ENCODE data around the gene CDC14A. TPM values are rescaled to one million over a fixed set of nuclear protein-coding genes. Genes with fewer than 3 reads are reported as not detected.

The CDC14A gene
- total and polyA plus RNA-seq, 2 donors (not counting 3 experiments of a cell fraction or from before 2014, with no cell fraction given) = 3.4 to 13.9 TPM

- H3K36me3 ChIP-seq (ENCODE audit: control insufficient read depth in 2 of 2, extremely low read depth in 1 of 2, insufficient read depth in 2 of 2, low read length in 2 of 2) = no peaks in the 10 kb centered on the region
- no peak overlapping the region for H3K9ac ChIP-seq (replicated peaks; ENCODE audit: extremely low read depth, insufficient read depth, low read length)
- FAIRE-seq = no peak
- BruUV-seq (replicated peaks) = no TSS peak
- POLR2A ChIA-PET = no interaction called here
- intact Hi-C loops (cut with micrococcal nuclease) = no loop called here
- H3K27me3 ChIP-seq (ENCODE audit: control insufficient read depth in 2 of 2, insufficient read depth in 2 of 2, low read length in 2 of 2) = no peaks in the 10 kb centered on the region
- no peaks in the 10 kb centered on the region for H4K20me1 ChIP-seq (replicated peaks; ENCODE audit: control insufficient read depth, extremely low read depth, insufficient read depth, low read length)
- CTCF ChIA-PET = interaction anchor here (2.4 kb wide), 1 partner anchor 14 kb away, joined by 5 read pairs; no protein-coding TSS in a partner anchor
- H3K9me3 ChIP-seq (replicated peaks; ENCODE audit: control insufficient read depth, insufficient read depth, low read length) = no peaks in the 10 kb centered on the region
- no peak for DNase-seq (ENCODE audit: low read depth, low spot score)
- no peak overlapping the region for H3K27ac ChIP-seq (ENCODE audit: insufficient read depth, low read depth, low read length)
- dilution Hi-C loops (cut with MboI; ENCODE audit: extremely low pct_ligation_motif_present, low sequenced_read_pairs) = no loop called here
- no peaks in the 10 kb centered on the region for H3K9me1 ChIP-seq (replicated peaks; ENCODE audit: control insufficient read depth, extremely low read depth, insufficient read depth, low read length)
- no peak overlapping the region for H2AFZ ChIP-seq (ENCODE audit: low read depth, low read length)
- no peaks in the 10 kb centered on the region for H3K79me2 ChIP-seq (ENCODE audit: control insufficient read depth, insufficient read depth, low read length)
- TF ChIP-seq EZH2 (IDR thresholded peaks at IDR 0.05; ENCODE audit: borderline replicate concordance, low read depth, low read length, severe bottlenecking) (no peak), POLR2AphosphoS5 (IDR thresholded peaks at IDR 0.05; ENCODE audit: insufficient read depth, low read depth, low read length) (no peak), GATA2 (IDR thresholded peaks at IDR 0.05; ENCODE audit: insufficient read depth, insufficient read length, low read depth, low read length) (no peak), JUN (IDR thresholded peaks at IDR 0.05; ENCODE audit: borderline replicate concordance, insufficient read depth, insufficient read length, low read depth) (no peak), MAX (IDR thresholded peaks at IDR 0.05; ENCODE audit: insufficient read depth, insufficient read length) (no peak), CTCF (IDR thresholded peaks at IDR 0.05; ENCODE audit: extremely low read depth in 1 of 2, insufficient read depth in 1 of 2, low read depth in 1 of 2, low read length in 2 of 2) (no peak), FOS (IDR thresholded peaks at IDR 0.05; ENCODE audit: borderline replicate concordance, insufficient read depth, low read length) (no peak), POLR2A (IDR thresholded peaks at IDR 0.05; ENCODE audit: low read depth, low read length) (no peak), MYC (IDR thresholded peaks at IDR 0.05; ENCODE audit: low read depth, low read length) (no peak)
- no peak overlapping the region for H3K4me2 ChIP-seq (ENCODE audit: insufficient read depth, low read length)
- H3K4me3 ChIP-seq (replicated peaks in 1 of 3; ENCODE audit: insufficient read depth in 1 of 3, low read depth in 1 of 3, low read length in 3 of 3) = no peak overlapping the region
- no peaks in the 10 kb centered on the region for H3K4me1 ChIP-seq (ENCODE audit: control insufficient read depth, extremely low read depth, insufficient read depth, low read length)
Measured at GRCh38 chr1:100323419-100324106, 28.7 kb upstream of the CDC14A start.

All from endothelial cell of umbilical vein (primary cell).